ENCODE measurements around the gene SACM1L. TPM values are rescaled to one million over a fixed set of nuclear protein-coding genes. Genes with fewer than 3 reads are reported as not detected.
A peak's percentile ranks its signal among the peaks of the same experiment; 100 is the strongest.
"Not testable (repeated sequence)": the region's sequence is repeated elsewhere in the genome, so short reads cannot be mapped to it uniquely, and the experiment has no call there.

Gene SACM1L
- polyA plus RNA-seq, 3 donors: 55.5 to 79.3 (median 67.6) TPM

DNA sequence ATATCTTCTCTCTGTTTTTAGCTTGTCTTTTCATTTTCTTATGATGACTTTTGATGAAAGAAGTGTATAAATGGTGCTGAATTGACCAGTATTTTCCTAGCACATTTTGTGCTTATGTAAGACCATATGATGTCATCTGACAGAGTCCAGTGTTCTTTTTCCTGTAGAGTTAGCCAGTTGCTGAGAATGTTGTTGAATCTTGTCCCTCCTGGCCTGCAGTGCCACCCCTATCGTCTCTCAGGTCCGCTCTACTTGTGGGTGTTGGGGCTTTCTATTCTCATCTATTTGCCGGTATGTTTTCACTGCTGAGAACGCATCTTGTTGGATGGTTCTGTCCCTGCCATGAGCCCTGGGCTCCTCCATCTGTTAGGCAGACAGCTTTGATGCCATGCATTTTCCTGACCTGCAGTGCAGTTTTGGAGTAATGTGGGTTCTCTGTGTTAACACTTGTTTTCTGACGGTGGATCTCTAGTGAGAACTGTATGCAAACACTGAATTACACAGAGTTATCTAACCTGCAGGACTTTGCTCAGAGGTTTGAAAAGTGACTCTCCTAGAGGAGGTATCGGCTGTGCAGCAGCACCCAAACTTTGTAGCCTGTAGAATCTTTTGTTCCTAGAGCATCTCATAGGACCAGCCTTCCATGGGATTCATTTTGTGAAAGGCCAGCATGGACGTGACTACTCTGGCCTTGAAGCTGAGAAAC, 62.5 kb downstream of the SACM1L start:
- no peak for DNase-seq (ENCODE audit: extremely low read depth in 1 of 11, low read depth in 9 of 11, low spot score in 4 of 11)

DNA sequence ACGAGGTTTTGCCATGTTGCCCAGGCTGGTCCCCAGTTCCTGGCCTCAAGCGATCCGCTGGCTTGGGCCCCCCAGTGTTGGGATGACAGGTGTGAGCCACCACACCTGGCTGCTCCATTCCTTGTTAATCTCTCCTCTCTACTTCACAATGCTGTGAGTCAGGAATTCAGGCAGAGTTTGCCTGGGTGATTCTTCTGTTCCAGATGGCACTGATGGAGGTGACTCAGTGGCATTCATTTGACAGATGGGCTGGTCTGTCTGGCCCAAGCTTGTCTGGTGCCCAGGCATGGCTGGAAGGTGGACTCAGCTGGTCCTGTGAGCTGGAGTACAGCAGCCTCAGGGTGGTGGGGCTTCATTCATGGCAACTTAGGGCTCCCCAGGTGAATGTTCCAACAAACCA, 63.9 kb downstream of the SACM1L start:
- no peak for DNase-seq (ENCODE audit: extremely low read depth in 1 of 11, low read depth in 9 of 11, low spot score in 4 of 11)

DNA sequence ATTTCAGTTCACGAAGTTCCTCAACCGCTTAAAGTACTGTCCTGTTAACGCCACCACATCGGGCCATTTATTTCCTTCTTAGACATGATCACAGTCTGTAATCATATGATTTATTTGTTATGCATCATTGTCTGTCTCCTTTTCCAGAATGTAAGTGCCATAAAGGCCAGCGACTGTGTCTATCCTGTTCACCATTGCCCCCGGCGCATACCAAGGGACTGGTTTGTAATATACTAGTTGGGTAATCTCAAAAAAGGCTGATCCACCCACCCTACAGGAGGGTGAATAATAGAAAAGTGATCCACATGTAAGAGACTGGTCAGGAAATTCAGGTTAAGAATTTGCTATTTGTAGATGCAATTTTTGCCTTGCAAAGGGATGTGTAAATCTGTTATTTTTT, 65.3 kb downstream of the SACM1L start:
- DNase-seq (ENCODE audit: extremely low read depth in 1 of 11, low read depth in 9 of 11, low spot score in 4 of 11): no peak

DNA sequence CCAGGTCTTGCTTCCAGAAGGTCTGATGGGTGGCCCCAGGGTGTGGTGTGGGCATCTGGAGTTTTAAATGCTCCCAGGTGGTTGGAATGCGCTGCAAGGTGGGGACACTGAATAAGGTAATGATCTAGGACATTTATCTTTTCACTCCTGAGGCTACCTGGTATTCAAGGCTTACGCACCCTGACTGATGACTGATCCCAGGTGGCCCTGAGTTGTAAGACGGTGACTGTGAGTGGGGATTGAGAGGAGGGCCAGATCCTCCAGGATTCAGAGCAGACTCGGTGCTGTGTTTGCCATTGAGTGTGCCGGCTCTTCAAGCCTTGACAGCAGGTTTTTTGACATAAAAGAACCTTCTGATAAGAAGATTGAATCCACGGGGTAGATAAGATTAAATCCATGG, 66.9 kb downstream of the SACM1L start:
- no peak for DNase-seq (ENCODE audit: extremely low read depth in 1 of 11, low read depth in 9 of 11, low spot score in 4 of 11)

DNA sequence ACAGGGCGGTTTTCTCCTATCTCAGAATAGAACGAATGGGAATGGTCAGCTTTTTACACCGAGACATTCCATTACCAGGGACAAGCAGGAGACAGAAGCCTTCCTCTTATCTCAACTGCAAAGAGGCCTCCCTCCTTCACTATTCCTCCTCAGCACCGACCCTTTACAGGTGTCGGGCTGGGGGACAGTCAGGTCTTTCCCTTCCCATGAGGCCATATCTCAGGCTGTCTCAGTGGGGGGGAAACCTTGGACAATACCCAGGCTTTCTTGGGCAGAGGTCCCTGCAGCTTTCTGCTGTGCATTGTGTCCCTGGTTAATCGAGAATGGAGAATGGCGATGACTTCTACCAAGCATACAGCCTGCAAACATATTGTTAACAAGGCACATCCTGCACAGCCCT, 67.9 kb downstream of the SACM1L start:
- not testable (repeated sequence) for DNase-seq (ENCODE audit: extremely low read depth in 1 of 11, low read depth in 9 of 11, low spot score in 4 of 11)

DNA sequence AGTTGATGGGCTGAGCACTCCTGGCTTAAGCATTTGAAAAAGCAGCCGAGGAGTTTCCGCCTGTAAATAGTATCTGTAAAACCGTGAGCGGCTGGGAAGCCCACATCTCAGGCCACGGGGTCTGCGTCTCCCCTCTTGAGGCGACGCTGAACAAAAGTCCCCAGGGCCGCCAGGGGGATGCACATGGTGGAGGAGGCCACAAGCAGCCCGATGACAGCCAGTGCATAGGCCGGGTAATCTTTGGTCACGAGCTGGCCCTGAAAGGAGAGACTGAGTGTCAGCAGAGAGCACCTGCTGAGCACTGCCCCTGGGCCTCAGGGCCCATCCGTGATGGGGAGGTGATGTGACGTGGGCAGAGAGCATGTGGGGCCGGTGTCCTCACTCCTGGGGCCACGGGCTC, 69.7 kb downstream of the SACM1L start:
- DNase-seq (ENCODE audit: extremely low read depth in 1 of 11, low read depth in 9 of 11, low spot score in 4 of 11): no peak

DNA sequence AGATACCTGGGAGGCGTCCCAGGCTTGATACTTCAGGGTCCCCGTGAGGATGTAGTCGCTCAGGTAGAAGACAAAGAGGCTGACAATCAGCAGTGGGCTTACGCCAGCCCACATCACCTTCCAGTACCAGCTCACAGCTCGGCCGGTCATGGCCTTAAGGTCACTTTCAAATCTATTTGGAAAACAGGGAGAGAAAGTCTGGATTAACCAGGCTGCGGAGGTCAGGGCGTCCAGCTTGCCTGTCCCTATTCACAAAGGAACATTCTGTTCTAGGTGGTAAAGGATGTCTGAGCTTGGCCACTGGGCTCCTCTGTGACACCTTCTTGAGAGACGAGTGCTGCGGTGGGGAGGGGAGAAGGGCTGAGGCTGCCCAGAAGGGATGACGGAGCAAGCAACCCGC, 70.7 kb downstream of the SACM1L start:
- DNase-seq (ENCODE audit: extremely low read depth in 1 of 11, low read depth in 9 of 11, low spot score in 4 of 11): no peak

DNA sequence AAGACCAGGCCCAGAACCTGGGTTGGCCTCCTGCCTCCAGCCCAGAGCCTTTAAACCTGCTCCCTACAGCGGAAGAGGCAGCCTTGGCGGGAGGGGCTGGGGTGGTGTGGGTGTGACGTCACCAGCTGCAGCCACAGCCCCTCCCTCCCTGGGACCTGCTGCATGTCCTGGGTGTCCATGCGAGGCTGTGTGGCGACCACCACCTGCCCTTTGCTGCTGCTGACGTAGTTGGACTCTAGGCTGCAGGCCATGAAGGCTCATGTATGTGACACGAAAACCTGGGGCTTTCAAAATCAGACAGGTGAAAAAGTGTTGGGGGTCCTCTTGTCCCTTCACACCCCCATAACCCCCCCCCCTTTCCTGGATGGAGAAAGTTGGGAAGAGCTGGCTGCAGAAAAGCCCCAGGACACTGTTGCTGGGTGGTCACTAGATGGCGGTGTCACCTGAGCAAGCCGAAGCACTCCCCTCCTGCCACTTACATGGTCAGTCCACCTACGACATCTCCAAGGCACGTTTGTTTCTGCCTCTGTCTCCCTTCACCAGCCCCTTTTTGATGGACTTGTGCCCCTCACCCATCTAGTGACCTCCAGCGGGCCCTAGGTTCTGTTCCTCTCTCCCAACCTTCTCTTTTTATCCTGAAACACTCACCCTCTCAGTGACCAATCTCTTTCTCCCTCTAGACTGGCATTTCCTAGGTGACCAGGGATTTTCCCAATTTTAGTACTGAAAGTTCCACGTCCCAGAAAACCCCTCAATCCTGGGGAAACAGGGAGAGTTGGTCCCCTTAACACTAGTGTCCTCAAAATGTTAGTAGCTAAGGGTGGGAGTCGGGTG, 71.9 kb downstream of the SACM1L start:
- peak in 9 of 11 donors; percentile 13 to 30 (median 26) for DNase-seq (ENCODE audit: extremely low read depth in 1 of 11, low read depth in 9 of 11, low spot score in 4 of 11)

DNA sequence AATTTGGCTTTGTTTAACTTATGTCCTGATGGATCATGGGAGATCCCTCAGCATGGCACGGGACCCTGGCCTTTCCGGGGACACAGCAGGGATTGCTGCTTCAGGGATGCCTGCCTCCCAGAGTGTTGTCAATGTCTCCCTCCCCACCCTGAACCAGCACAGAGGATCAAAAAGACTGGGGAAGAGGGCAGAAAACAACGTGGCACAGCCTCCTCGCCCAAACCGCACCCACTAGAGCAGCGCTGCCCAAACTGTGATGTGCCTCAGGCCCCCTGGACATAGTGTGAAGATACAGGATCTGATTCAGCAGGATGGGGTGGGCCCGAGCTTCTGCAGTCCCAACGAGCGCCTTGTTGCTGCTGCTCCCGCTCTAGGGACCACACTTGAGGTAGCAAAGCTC, 72.6 kb downstream of the SACM1L start:
- DNase-seq (ENCODE audit: extremely low read depth in 1 of 11, low read depth in 9 of 11, low spot score in 4 of 11): no peak

DNA sequence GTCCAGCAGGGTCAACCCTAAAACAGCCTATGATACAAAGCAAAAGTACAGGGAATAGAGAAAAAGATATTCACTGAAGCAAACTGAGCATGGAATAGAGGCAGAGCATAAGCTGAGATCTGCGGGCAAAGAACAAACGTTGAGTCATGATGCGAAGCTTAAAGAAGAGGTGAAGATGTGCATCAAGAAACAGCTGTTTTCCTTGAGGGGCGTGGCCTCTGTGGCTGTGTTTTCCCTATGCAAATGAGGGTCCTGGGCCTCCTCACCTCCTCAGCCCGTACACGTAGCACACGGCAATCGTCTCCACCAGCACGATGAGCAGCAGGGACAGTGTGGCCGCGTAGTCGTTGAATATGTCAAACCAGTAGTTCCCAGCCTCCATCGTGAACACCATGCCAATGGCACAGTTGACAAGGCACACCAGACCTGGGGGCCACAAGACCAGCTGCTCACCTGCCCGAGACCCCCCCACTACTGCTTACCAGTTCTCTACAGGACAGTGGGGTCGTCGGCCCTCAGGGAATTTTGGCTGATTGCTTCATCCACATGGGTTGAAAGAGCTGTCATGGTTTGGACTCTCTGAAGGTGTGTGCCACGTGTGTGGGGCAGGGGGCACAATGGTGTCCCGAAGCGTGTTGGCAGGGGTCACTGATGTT, 73.6 kb downstream of the SACM1L start:
- no peak for DNase-seq (ENCODE audit: extremely low read depth in 1 of 11, low read depth in 9 of 11, low spot score in 4 of 11)

DNA sequence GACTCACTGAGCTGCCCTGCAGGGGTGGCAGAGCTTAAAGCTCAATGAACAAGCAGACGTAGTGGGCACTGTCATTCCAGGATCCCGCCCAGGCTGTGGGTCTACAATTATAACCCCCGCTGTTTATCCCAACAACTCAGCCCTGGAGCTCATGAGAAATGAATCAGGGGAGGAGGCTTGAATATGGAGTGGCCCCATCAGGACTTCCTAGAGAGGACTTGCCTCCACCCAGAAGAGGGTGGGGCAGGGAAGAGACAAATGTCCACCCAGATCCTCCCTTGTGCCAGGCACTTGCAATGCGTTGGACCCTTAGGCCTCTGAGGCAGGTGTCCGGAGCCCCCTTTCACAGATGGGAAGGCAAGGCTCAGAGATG, 74.1 kb downstream of the SACM1L start:
- no peak for DNase-seq (ENCODE audit: extremely low read depth in 1 of 11, low read depth in 9 of 11, low spot score in 4 of 11)

DNA sequence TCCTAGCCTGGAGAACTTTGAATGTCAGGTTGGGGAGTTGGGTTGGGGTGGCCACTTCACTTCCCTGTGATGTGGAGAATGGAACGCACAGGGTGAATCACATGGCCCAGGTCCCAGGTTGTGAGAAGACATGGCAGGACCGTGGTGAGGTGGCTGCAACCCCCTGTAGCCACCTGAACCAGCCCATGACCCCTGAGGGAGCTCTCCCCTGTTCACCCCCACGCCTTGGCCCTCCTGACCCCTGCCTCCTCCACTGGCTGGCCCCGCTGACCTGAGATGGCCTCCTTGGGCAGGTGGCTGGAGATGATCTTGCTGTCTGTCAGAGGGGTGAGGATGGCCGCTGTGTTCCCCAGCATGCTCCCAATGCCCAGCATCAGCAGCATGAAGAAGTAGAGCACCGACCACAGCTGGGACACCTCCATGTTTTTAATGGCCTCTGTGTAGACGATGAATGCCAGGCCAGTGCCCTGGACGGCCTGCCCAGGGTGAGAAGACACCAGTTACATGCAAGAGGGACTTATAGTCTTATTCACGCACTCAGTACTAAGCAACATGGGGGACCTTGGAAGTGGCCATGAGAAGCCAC, 76.2 kb downstream of the SACM1L start:
- DNase-seq (ENCODE audit: extremely low read depth in 1 of 11, low read depth in 9 of 11, low spot score in 4 of 11): no peak

DNA sequence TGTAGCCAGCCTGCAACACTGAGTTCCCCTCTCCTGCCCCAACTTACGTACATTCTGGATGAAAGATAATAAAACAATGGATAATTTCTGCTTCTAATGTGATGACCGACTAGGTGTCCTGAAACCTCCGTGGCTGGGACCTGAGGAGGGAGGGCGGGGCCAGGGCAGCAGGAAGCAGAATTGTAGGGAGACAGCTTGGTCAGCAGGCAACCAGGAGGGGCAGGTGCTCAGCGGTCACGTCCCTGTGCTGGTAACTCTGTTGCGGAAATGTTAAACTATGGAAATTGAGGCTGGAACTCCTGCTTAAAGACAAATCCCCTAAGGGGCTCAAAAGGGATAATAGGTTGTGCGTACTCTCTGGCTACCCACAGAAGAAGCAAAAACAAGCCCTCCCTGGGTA, 76.8 kb downstream of the SACM1L start:
- DNase-seq (ENCODE audit: extremely low read depth in 1 of 11, low read depth in 9 of 11, low spot score in 4 of 11): no peak

DNA sequence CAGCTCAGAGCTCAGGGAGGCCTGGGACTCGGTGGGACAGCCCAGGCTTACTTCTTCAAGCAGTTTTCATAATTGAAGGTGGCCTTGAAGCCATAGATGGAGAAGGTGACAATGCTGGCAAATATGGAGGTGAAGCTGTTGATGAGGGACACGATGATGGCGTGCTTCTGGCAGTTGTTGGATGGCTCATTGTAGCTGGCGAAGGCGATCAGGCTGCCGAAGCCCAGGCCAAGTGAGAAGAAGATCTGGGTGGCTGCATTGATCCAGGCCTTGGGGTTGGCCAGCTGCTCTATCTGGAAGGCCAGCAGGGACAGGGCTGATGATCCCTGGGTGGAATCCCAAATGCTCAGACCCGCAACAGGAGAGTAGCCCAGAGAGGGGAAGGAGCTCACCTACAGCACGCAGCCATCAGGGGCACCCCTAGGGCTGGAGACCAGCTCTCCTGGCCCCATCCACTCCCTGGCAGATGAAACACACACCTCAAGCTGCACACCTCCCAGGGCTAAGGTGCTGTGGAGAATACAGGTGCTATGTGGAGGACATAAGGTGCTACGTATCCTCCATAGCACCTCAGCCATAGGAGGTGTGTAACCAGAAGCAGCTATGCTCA, 82.1 kb downstream of the SACM1L start:
- DNase-seq (ENCODE audit: extremely low read depth in 1 of 11, low read depth in 9 of 11, low spot score in 4 of 11): no peak

DNA sequence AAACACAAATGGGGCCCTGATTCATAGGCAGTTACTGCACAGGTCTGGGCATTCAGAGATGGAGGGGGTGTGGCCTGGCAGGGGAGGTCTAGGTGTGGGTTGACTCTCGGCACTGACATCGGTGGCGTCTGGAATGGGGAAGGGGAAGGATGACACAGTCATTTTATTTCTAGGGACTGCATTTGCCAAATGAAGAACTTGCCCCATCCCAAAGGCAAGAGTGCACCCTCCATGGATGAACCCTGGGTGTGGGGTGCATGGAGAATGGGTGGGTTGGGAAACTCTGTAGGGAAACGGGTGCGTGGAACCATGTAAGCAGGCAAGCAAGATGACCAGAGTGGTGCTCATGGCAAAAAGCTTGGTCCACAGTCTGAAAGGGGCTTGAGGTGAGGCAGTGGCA, 82.6 kb downstream of the SACM1L start:
- DNase-seq (ENCODE audit: extremely low read depth in 1 of 11, low read depth in 9 of 11, low spot score in 4 of 11): no peak

DNA sequence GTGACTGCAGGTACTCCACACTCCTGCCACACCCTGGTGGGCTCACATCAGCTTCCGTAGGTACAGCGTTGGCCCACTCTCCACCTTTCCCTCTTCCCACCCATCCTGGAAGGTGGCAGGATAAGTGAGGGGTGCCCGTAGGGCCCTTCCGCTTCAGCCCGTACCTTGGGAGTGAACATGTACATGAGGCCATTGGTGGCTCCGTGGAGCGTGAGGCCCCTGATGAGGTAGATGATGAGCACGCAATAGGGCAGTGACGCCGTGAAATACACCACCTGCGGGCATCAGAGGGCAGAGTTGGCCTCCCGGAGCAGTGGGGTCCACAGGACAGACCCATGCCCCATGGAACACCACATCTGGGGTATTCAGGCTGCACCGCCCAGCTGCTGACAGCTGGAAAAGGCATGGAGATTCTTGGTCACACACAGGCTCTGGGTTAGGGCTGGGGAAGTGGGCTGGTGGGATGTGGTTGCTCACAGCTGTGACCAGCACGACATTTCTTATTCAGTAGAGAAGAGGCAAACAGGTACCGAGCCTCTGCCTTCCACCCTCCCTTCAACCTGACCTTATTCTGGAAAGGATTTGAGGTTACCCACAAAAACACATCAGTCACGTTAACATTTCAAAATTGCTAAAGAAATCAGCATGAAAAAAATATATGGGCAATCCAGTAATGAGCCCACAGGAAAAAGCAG, 83.3 kb downstream of the SACM1L start:
- DNase-seq (ENCODE audit: extremely low read depth in 1 of 11, low read depth in 9 of 11, low spot score in 4 of 11): no peak

DNA sequence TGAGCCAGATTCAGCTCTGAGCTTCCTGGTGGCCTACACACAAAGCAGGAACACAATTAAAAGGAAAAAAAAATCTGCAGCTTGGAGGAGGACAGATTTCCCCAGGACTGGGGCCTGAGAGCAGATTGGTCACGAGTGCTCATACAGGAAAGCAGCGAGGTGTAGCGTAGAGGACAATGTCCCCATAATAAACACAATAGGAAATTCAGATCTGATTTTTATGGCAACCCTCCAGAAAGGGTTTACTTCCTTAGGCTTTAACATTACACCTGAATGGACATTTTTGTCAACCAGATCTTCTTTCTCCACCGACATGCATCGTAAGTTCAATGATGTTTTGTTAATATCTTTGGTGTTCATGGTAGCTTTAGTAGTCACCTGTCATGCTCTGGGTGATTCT, 83.9 kb downstream of the SACM1L start:
- DNase-seq (ENCODE audit: extremely low read depth in 1 of 11, low read depth in 9 of 11, low spot score in 4 of 11): no peak

DNA sequence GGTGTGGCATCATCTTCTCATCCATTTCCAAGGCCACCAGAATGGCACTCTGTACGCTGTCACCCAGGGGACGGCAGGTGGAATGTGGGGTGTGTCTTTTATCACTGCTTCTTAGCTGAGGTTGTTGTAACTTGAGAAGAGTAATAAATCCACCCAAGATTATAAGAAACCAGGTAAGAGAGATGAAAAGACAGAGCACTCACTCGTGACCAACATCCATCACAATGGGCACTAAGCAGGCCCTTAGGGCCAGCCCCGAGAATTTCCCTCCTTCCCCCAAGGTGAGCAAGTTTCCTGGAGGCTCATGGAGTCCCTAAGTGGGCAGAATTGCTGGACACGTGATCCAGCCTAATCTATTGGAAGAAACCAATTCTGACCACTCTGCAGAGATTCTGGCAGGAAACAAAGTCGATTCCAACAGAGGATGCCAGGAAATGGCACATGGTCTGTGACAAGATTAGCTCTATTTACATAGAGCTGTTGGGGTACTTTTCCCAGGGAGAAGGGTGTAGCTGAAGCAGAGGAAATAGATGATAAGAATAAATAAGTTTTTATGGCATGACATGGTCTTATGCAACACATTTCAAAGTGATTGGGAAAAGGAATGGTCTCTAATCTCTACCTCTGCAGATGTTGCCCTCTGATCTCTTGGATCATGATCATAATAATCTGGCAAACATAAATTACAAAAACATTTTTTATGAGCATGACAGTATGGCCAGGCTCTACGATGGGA, 84.7 kb downstream of the SACM1L start:
- DNase-seq (ENCODE audit: extremely low read depth in 1 of 11, low read depth in 9 of 11, low spot score in 4 of 11): no peak
